Sigmoid colon (tissue), 7 donors: ENCODE results near the gene MFAP1. TPM values are rescaled to one million over a fixed set of nuclear protein-coding genes. Genes with fewer than 3 reads are reported as not detected.
"Not testable (repeated sequence)": the region's sequence is repeated elsewhere in the genome, so short reads cannot be mapped to it uniquely, and the experiment has no call there.

ENCODE experiments used
- DNase-seq: peaks from one replicate; pipeline ENCODE4 v3.0.0-alpha.2; 2019
- H3K27ac ChIP-seq, 4 donors: fragments of 200-600 bp; sonication (generic); one replicate each; pipeline ENCODE4 v1.5.1; 2016 to 2019; ENCODE audit warnings: mild to moderate bottlenecking in 1 of 4
- H3K27me3 ChIP-seq, 3 donors: fragments of 200-600 bp; sonication (generic); one replicate each; pipeline ENCODE4 v1.5.1; 2019; ENCODE audit warnings: mild to moderate bottlenecking in 1 of 3
- H3K36me3 ChIP-seq, 4 donors: fragments of 200-600 bp; sonication (generic); one replicate each; pipeline ENCODE4 v1.5.1; 2016 to 2019
- H3K4me1 ChIP-seq, 4 donors: fragments of 200-600 bp; sonication (generic); one replicate each; pipeline ENCODE4 v1.5.1; 2017 to 2019
- H3K4me3 ChIP-seq, 4 donors: fragments of 200-600 bp; sonication (generic); one replicate each; pipeline ENCODE4 v1.5.1; 2017 to 2019; ENCODE audit warnings: mild to moderate bottlenecking in 2 of 4, moderate library complexity in 1 of 4
- H3K9me3 ChIP-seq, 4 donors: fragments of 200-600 bp in 3 of 4; sonication (generic) in 3 of 4; one replicate each; pipeline versions ENCODE4 v1.5.1 to v1.6.1; 2013 to 2019
- CTCF ChIP-seq, 4 experiments: fragments of 450-650 bp in 3 of 4; fragments of 200-600 bp in 1 of 4; IDR thresholded peaks; one replicate each; pipeline ENCODE4 v1.5.1; 2016 to 2019; ENCODE audit warnings: antibody characterized with exemption in 4 of 4, mild to moderate bottlenecking in 3 of 4, moderate library complexity in 2 of 4
- EP300 ChIP-seq, 4 donors: sonication (generic); formaldehyde crosslinking; IDR thresholded peaks; one replicate each; pipeline ENCODE4 v1.6.1; 2017; ENCODE audit warnings: antibody characterized with exemption in 4 of 4
- POLR2A ChIP-seq, 2 donors: fragments of 450-650 bp; IDR thresholded peaks; one replicate each; pipeline ENCODE4 v1.6.1; 2016; ENCODE audit warnings: antibody characterized with exemption in 2 of 2, mild to moderate bottlenecking in 2 of 2, moderate library complexity in 2 of 2
- POLR2AphosphoS5 ChIP-seq, 4 donors: sonication (generic); formaldehyde crosslinking; IDR thresholded peaks; one replicate each; pipeline ENCODE4 v1.6.1; 2017; ENCODE audit warnings: antibody characterized with exemption in 4 of 4
- WGBS, 2 donors: extraction: QIAGEN DNeasy Blood & Tissue Kit; methylation state at CpG; one replicate each; pipeline ENCODE4 v1.1.7; 2013; 5-methylcytosine and 5-hydroxymethylcytosine counted together
- intact Hi-C: fragments of 100-400 bp; cut with DNase I; formaldehyde crosslinking; loops from one replicate; pipeline ENCODE4 v1.15.1; 2023
- polyA plus RNA-seq, 3 donors: library from polyadenylated mRNA; stranded (reverse); fragments of 200-250 nt; gene quantifications; one replicate each; pipeline ENCODE4 v1.2.3, GENCODE V29; 2013
- total RNA-seq, 4 donors: library from RNA; depleted of rRNA; stranded (reverse); fragments of >200 nt; gene quantifications; one replicate each; pipeline ENCODE4 v1.1.0, GENCODE V29; 2016
- donor health status: healthy with polysubstance abuse.
- donor health status: Bipolar disorder and iron deficiency.
- donor health status: healthy.

Gene MFAP1
- total and polyA plus RNA-seq, 7 donors = 12.7 to 27.0 (median 20.0) TPM

GRCh38 chr15:43808960-43809678 lies 15.4 kb downstream of the MFAP1 start:
- intact Hi-C loops = no loop called here
- Histone ChIP-seq H3K9me3 (no peaks in the 10 kb centered on the region), H3K36me3 (peaks cover 68 to 100% (median 76%) of the 10 kb centered on the region in 4 donors), H3K4me3 (no peak overlapping the region), H3K27me3 (no peaks in the 10 kb centered on the region), H3K4me1 (no peaks in the 10 kb centered on the region), H3K27ac (no peak overlapping the region)
- TF ChIP-seq POLR2AphosphoS5 (IDR thresholded peaks at IDR 0.05) (no peak), EP300 (IDR thresholded peaks at IDR 0.05) (no peak), POLR2A (IDR thresholded peaks at IDR 0.05) (no peak), CTCF (IDR thresholded peaks at IDR 0.05) (no peak)
- 74 to 87% methylated on average over 6 of the region's 6 CpGs for WGBS, 2 donors
- no peak for DNase-seq

- Histone ChIP-seq H3K36me3 (peaks cover 61 to 100% (median 71%) of the 10 kb centered on the region in 4 donors), H3K9me3 (no peaks in the 10 kb centered on the region), H3K27me3 (no peaks in the 10 kb centered on the region), H3K4me1 (no peaks in the 10 kb centered on the region), H3K27ac (no peak overlapping the region), H3K4me3 (no peak overlapping the region)
- WGBS, 2 donors = 30 to 70% methylated on average over 5 of the region's 5 CpGs
- intact Hi-C loops = no loop called here
- TF ChIP-seq POLR2AphosphoS5 (IDR thresholded peaks at IDR 0.05) (no peak), POLR2A (IDR thresholded peaks at IDR 0.05) (no peak), EP300 (IDR thresholded peaks at IDR 0.05) (no peak), CTCF (IDR thresholded peaks at IDR 0.05) (no peak)
- DNase-seq = no peak
These were observed 16.0 kb downstream of the MFAP1 start for GRCh38 chr15:43808435-43808950.

GRCh38 chr15:43802676-43803075 lies 21.8 kb downstream of the MFAP1 start:
- H3K4me1 ChIP-seq = peaks cover 0 to 26% (median 18%) of the 10 kb centered on the region in 4 donors
- H3K4me3 ChIP-seq, DNase-seq, H3K27me3 ChIP-seq, intact Hi-C loops, H3K9me3 ChIP-seq, H3K27ac ChIP-seq: not testable (repeated sequence)
- 96% methylated on average over 7 of the region's 7 CpGs for WGBS, 2 donors
- peaks cover 13 to 77% (median 26%) of the 10 kb centered on the region in 4 donors for H3K36me3 ChIP-seq

GRCh38 chr15:43800286-43801141 lies 24.0 kb downstream of the MFAP1 start, which contains the start of gene HYPK:
Gene HYPK (plus strand): TSS chr15:43800599. CDS start chr15:43800623, 24 bp downstream.
- peak within 1 kb of the TSS; percentile 88 to 91 (median 90) for H3K27ac ChIP-seq
- 5 to 6% methylated on average over 44 of the region's 44 CpGs for WGBS, 2 donors
- no peaks in the 10 kb centered on the region for H3K9me3 ChIP-seq
- peak; percentile 98 for DNase-seq
- H3K27me3 ChIP-seq = no peaks in the 10 kb centered on the region
- H3K4me1 ChIP-seq = peaks cover 0 to 44% (median 21%) of the 10 kb centered on the region in 4 donors
- intact Hi-C loops = no loop called here
- H3K4me3 ChIP-seq = peak within 1 kb of the TSS; percentile 68 to 85 (median 80)
- peaks cover 0 to 76% (median 20%) of the 10 kb centered on the region in 4 donors for H3K36me3 ChIP-seq
- TF ChIP-seq POLR2AphosphoS5 (IDR thresholded peaks at IDR 0.05) (peak; percentile 70 to 89 (median 86)), POLR2A (IDR thresholded peaks at IDR 0.05) (peak; percentile 48 to 80), CTCF (IDR thresholded peaks at IDR 0.05) (no peak), EP300 (IDR thresholded peaks at IDR 0.05) (peak in 1 of 4 donors; percentile 54)

- H3K4me3 ChIP-seq = peak within 1 kb of the TSS; percentile 68 to 85 (median 80)
- peaks cover 0 to 50% (median 26%) of the 10 kb centered on the region in 4 donors for H3K4me1 ChIP-seq
- TF ChIP-seq CTCF (IDR thresholded peaks at IDR 0.05) (no peak), POLR2AphosphoS5 (IDR thresholded peaks at IDR 0.05) (no peak), POLR2A (IDR thresholded peaks at IDR 0.05) (no peak), EP300 (IDR thresholded peaks at IDR 0.05) (no peak)
- H3K36me3 ChIP-seq = peaks cover 1 to 76% (median 20%) of the 10 kb centered on the region in 4 donors
- WGBS, 2 donors = 92 to 94% methylated on average over 8 of the region's 8 CpGs
- intact Hi-C loops = no loop called here
- H3K27me3 ChIP-seq = no peaks in the 10 kb centered on the region
- H3K9me3 ChIP-seq = no peaks in the 10 kb centered on the region
- H3K27ac ChIP-seq = peak within 1 kb of the TSS; percentile 88 to 91 (median 90)
- no peak for DNase-seq
These were observed 24.6 kb downstream of the MFAP1 start, which contains the start of gene SERINC4 for GRCh38 chr15:43799945-43800285. Gene SERINC4 (minus strand): TSS chr15:43800220. CDS start chr15:43799986, 234 bp downstream.
